Endothelial cell of umbilical vein (primary cell): Measurements from ENCODE around the gene ZFP62. TPM values are rescaled to one million over a fixed set of nuclear protein-coding genes. Genes with fewer than 3 reads are reported as not detected.

Experiments
- BruUV-seq: library from RNA; stranded (reverse); fragments of 400-500 nt; replicated peaks from 2 replicates; lab custom pipeline; 2021; lab: Mats Ljungman, UMichigan
- CTCF ChIA-PET: fragments of 300-600, 350-600 bp; sonication (Branson Sonifier 250); formaldehyde crosslinking; loops from one replicate; lab custom pipeline; 2021; ENCODE audit warnings: antibody characterized with exemption, inconsistent platforms; lab: Charles Lee
- POLR2A ChIA-PET: fragments of 300-600, 350-600 bp; sonication (Branson Sonifier 250); formaldehyde crosslinking; loops from one replicate; lab custom pipeline; 2021; ENCODE audit warnings: antibody characterized with exemption, inconsistent platforms; lab: Charles Lee
- DNase-seq: peaks from one replicate; pipeline ENCODE4 v3.0.0-alpha.2; 2011; ENCODE audit warnings: low read depth, low spot score
- FAIRE-seq: peaks from 2 replicates; lab custom pipeline; 2011; peaks lifted over from hg19 to GRCh38; lab: Jason Lieb, UNC
- H2AFZ ChIP-seq: 2 replicates; pipeline ENCODE4 v1.6.0; 2012; ENCODE audit warnings: low read depth, low read length, control low read depth, inconsistent platforms
- H3K27ac ChIP-seq: 2 replicates; pipeline ENCODE4 v1.5.1; 2011; ENCODE audit warnings: low read depth, mild to moderate bottlenecking, control low read depth, low read length, moderate library complexity; ENCODE audit not compliant: insufficient read depth
- H3K27me3 ChIP-seq, 2 experiments: 2 replicates each; pipeline versions ENCODE4 v1.6.0 to v1.6.1; 2011; ENCODE audit warnings: low read length in 2 of 2, mixed read lengths in 1 of 2; ENCODE audit not compliant: control insufficient read depth in 2 of 2, insufficient read depth in 2 of 2
- H3K36me3 ChIP-seq, 2 experiments: 2 replicates in 1 of 2; 3 replicates in 1 of 2; pipeline ENCODE4 v1.5.1; 2011; ENCODE audit warnings: low read length in 2 of 2, mild to moderate bottlenecking in 1 of 2, moderate library complexity in 1 of 2; ENCODE audit not compliant: control insufficient read depth in 2 of 2, insufficient read depth in 2 of 2; ENCODE audit errors: extremely low read depth in 1 of 2
- H3K4me1 ChIP-seq: 3 replicates; pipeline ENCODE4 v1.5.1; 2011; ENCODE audit warnings: mild to moderate bottlenecking, low read length; ENCODE audit not compliant: control insufficient read depth, insufficient read depth; ENCODE audit errors: extremely low read depth
- H3K4me2 ChIP-seq: 2 replicates; pipeline ENCODE4 v1.6.1; 2011; ENCODE audit warnings: low read length, control low read depth, mixed read lengths; ENCODE audit not compliant: insufficient read depth
- H3K4me3 ChIP-seq, 3 experiments: fragments of 200-600 bp in 1 of 3; sonication (generic), shearing (Covaris generic) in 1 of 3; replicated peaks in 1 of 3; 2 replicates each; pipeline ENCODE4 v1.5.1; 2011 to 2016; ENCODE audit warnings: control low read depth in 3 of 3, low read length in 3 of 3, mild to moderate bottlenecking in 2 of 3, inconsistent platforms in 1 of 3, low read depth in 1 of 3, moderate library complexity in 1 of 3; ENCODE audit not compliant: insufficient read depth in 1 of 3
- H3K79me2 ChIP-seq: 2 replicates; pipeline ENCODE4 v1.6.0; 2012; ENCODE audit warnings: low read length, inconsistent platforms; ENCODE audit not compliant: control insufficient read depth, insufficient read depth
- H3K9ac ChIP-seq: replicated peaks from 2 replicates; pipeline ENCODE3; 2011; ENCODE audit warnings: low read length, control low read depth; ENCODE audit not compliant: insufficient read depth; ENCODE audit errors: extremely low read depth
- H3K9me1 ChIP-seq: replicated peaks from 3 replicates; pipeline ENCODE4 v1.6.0; 2011; ENCODE audit warnings: mild to moderate bottlenecking, low read length; ENCODE audit not compliant: control insufficient read depth, insufficient read depth; ENCODE audit errors: extremely low read depth
- H3K9me3 ChIP-seq: replicated peaks from 2 replicates; pipeline ENCODE4 v1.5.1; 2012; ENCODE audit warnings: low read length, inconsistent platforms; ENCODE audit not compliant: control insufficient read depth, insufficient read depth
- H4K20me1 ChIP-seq: replicated peaks from 2 replicates; pipeline ENCODE3; 2011; ENCODE audit warnings: mild to moderate bottlenecking, low read length; ENCODE audit not compliant: control insufficient read depth, insufficient read depth; ENCODE audit errors: extremely low read depth
- EZH2 ChIP-seq: IDR thresholded peaks from 2 replicates; pipeline ENCODE4 v1.6.1; 2012; ENCODE audit warnings: borderline replicate concordance, low read depth, mild to moderate bottlenecking, moderate library complexity, low read length, inconsistent platforms; ENCODE audit not compliant: severe bottlenecking
- FOS ChIP-seq: IDR thresholded peaks from 2 replicates; pipeline ENCODE4 v1.6.1; 2011; ENCODE audit warnings: mild to moderate bottlenecking, low read length, moderate library complexity, borderline replicate concordance; ENCODE audit not compliant: insufficient read depth
- GATA2 ChIP-seq: IDR thresholded peaks from 2 replicates; pipeline ENCODE4 v1.7.0; 2011; ENCODE audit warnings: low read depth, mild to moderate bottlenecking, moderate library complexity, mixed read lengths, low read length; ENCODE audit not compliant: insufficient read length, insufficient read depth
- JUN ChIP-seq: IDR thresholded peaks from 2 replicates; pipeline ENCODE4 v1.6.1; 2011; ENCODE audit warnings: borderline replicate concordance, low read depth; ENCODE audit not compliant: insufficient read length, insufficient read depth
- MYC ChIP-seq: IDR thresholded peaks from one replicate; pipeline ENCODE4 v1.6.1; 2011; ENCODE audit warnings: mild to moderate bottlenecking, low read depth, low read length
- POLR2A ChIP-seq: IDR thresholded peaks from 2 replicates; pipeline ENCODE4 v1.6.1; 2012; ENCODE audit warnings: low read depth, mild to moderate bottlenecking, control low read depth, low read length
- POLR2AphosphoS5 ChIP-seq: IDR thresholded peaks from 2 replicates; pipeline ENCODE4 v1.6.1; 2012; ENCODE audit warnings: low read depth, mild to moderate bottlenecking, control low read depth, low read length, moderate library complexity; ENCODE audit not compliant: insufficient read depth
- dilution Hi-C: fragments of 300-500 bp; cut with MboI; formaldehyde crosslinking; loops from one replicate; pipeline ENCODE4 v1.15.0; 2019; ENCODE audit warnings: low sequenced_read_pairs; ENCODE audit not compliant: extremely low pct_ligation_motif_present
- intact Hi-C: fragments of 100-400 bp; cut with micrococcal nuclease; formaldehyde crosslinking; loops from one replicate; pipeline ENCODE4 v1.10.0; 2022
- polyA plus RNA-seq, 4 experiments: library from polyadenylated mRNA; depleted of rRNA in 3 of 4; stranded (reverse) in 3 of 4; unstranded in 1 of 4; fragments of >200 nt; gene quantifications; 2 replicates each; pipeline versions ENCODE4 v1.2.1 to v1.2.3, GENCODE V29; 2011 to 2012; ENCODE audit warnings: missing spikeins in 1 of 4
- total RNA-seq: library from RNA; stranded (reverse); gene quantifications from 2 replicates; pipeline ENCODE4 v1.2.3, GENCODE V29; 2021
- TF ChIP-seq, protein P1 (sequence below), 2 donors: IDR thresholded peaks; 1 replicate in 1 of 2; 2 replicates in 1 of 2; pipeline ENCODE4 v1.5.1; 2011; ENCODE audit warnings: low read length in 2 of 2, mild to moderate bottlenecking in 2 of 2, moderate library complexity in 2 of 2, control low read depth in 1 of 2, inconsistent platforms in 1 of 2, low read depth in 1 of 2; ENCODE audit not compliant: insufficient read depth in 1 of 2; ENCODE audit errors: extremely low read depth in 1 of 2
- TF ChIP-seq, protein P2 (sequence below): IDR thresholded peaks from 2 replicates; pipeline ENCODE4 v1.6.1; 2011; ENCODE audit not compliant: insufficient read depth, insufficient read length

The ZFP62 gene
- total and polyA plus RNA-seq, 2 donors (not counting 3 experiments of a cell fraction or from before 2014, with no cell fraction given): 3.7 to 19.7 TPM

DNA sequence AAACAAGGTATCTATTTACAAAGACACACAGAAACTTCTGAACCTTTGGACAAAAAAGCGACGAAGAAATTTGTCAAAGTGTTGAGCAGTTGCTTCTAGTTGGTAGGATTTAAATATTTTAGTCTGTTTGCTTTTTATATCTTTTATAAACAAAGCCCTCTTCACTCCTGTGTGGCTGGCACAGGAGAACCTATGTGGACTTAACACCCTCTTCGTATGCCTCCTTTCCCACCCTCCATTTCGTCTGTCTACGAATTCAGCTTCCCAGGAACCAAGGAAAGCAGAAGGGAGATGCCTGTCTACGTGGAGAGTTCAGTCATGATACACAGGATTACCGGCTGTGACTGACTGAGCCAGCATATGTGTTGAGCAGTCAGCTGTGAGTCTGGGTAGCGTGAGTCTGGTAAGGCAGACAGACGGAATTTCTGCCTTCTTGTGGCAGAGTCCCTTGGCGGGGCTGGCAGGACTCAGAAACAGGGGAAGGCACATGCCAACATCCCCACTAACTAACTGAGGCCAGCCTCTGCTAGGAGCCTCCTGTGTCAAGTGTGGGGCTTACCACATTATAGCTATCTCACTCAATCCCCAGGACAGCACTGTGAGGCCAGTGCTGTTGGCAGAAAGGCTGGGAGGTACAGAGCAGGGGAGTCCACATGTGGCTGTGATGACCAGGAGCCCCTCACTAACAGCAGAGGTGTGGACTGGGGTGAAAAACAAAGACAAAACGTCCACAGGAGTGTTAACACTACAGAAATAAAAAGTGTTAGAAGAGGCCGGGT lies 13.9 kb upstream of the ZFP62 start:
- TF ChIP-seq FOS (no peak), EZH2 (no peak), POLR2A (no peak), GATA2 (no peak), MYC (no peak), POLR2AphosphoS5 (no peak), JUN (no peak)
- TF ChIP-seq, protein P1, sequence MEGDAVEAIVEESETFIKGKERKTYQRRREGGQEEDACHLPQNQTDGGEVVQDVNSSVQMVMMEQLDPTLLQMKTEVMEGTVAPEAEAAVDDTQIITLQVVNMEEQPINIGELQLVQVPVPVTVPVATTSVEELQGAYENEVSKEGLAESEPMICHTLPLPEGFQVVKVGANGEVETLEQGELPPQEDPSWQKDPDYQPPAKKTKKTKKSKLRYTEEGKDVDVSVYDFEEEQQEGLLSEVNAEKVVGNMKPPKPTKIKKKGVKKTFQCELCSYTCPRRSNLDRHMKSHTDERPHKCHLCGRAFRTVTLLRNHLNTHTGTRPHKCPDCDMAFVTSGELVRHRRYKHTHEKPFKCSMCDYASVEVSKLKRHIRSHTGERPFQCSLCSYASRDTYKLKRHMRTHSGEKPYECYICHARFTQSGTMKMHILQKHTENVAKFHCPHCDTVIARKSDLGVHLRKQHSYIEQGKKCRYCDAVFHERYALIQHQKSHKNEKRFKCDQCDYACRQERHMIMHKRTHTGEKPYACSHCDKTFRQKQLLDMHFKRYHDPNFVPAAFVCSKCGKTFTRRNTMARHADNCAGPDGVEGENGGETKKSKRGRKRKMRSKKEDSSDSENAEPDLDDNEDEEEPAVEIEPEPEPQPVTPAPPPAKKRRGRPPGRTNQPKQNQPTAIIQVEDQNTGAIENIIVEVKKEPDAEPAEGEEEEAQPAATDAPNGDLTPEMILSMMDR (IDR thresholded peaks at IDR 0.05; ENCODE audit: extremely low read depth in 1 of 2, insufficient read depth in 1 of 2, low read depth in 1 of 2, low read length in 2 of 2): no peak
- TF ChIP-seq, protein P2, sequence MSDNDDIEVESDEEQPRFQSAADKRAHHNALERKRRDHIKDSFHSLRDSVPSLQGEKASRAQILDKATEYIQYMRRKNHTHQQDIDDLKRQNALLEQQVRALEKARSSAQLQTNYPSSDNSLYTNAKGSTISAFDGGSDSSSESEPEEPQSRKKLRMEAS: no peak
- ChIA-PET CTCF (interaction anchor here (1.3 to 1.9 kb wide), 2 partner anchors 15 to 90 kb away, joined by 3 to 5 read pairs; no protein-coding TSS in a partner anchor), POLR2A (no interaction called here)
- DNase-seq: no peak
- H3K9ac ChIP-seq: no peak overlapping the region
- H2AFZ ChIP-seq: no peak overlapping the region
- H3K9me3 ChIP-seq: no peaks in the 10 kb centered on the region
- dilution Hi-C loops (no loop called here), intact Hi-C loops (no loop called here)
- no peaks in the 10 kb centered on the region for H3K79me2 ChIP-seq
- BruUV-seq: no TSS peak
- no peak overlapping the region for H3K4me3 ChIP-seq
- H4K20me1 ChIP-seq: no peaks in the 10 kb centered on the region
- no peak overlapping the region for H3K27ac ChIP-seq
- H3K27me3 ChIP-seq: peaks cover 0 to 3% of the 10 kb centered on the region in 2 experiments
- H3K4me1 ChIP-seq: no peaks in the 10 kb centered on the region
- H3K36me3 ChIP-seq: no peaks in the 10 kb centered on the region
- FAIRE-seq: no peak
- H3K9me1 ChIP-seq: no peaks in the 10 kb centered on the region
- H3K4me2 ChIP-seq: no peak overlapping the region
